HG03378 (cell line): ENCODE data around the gene GNL3.
"Not testable (repeated sequence)": the region's sequence is repeated elsewhere in the genome, so short reads cannot be mapped to it uniquely, and the experiment has no call there.

Source experiments
- ATAC-seq: cut with Tn5 transposase; IDR thresholded peaks from one replicate; pipeline ENCODE4 v1.9.1; 2021; ENCODE audit warnings: mild to moderate bottlenecking, moderate library complexity; ENCODE audit not compliant: unreplicated experiment

GNL3 gene

GRCh38 chr3:52715714-52716305 lies 30.0 kb downstream of the GNL3 start:
- ATAC-seq = no peak

- ATAC-seq = no peak
Measured at GRCh38 chr3:52719618-52720017, 33.8 kb downstream of the GNL3 start.

- no peak for ATAC-seq
Measured at GRCh38 chr3:52721002-52721729, 35.3 kb downstream of the GNL3 start.

GRCh38 chr3:52721730-52722008 lies 35.8 kb downstream of the GNL3 start:
- no peak for ATAC-seq

GRCh38 chr3:52722491-52722890 lies 36.7 kb downstream of the GNL3 start:
- no peak for ATAC-seq

- ATAC-seq = no peak
Measured at GRCh38 chr3:52723935-52724334, 38.1 kb downstream of the GNL3 start.

- ATAC-seq = no peak
Measured at GRCh38 chr3:52724511-52724910, 38.7 kb downstream of the GNL3 start.

GRCh38 chr3:52728753-52729152 lies 42.9 kb downstream of the GNL3 start:
- not testable (repeated sequence) for ATAC-seq

- ATAC-seq = no peak
Measured at GRCh38 chr3:52730681-52731080, 44.8 kb downstream of the GNL3 start.

GRCh38 chr3:52731590-52731989 lies 45.8 kb downstream of the GNL3 start:
- ATAC-seq = no peak

GRCh38 chr3:52733256-52733891 lies 47.5 kb downstream of the GNL3 start:
- no peak for ATAC-seq

GRCh38 chr3:52739730-52740129 lies 53.9 kb downstream of the GNL3 start:
- no peak for ATAC-seq

- no peak for ATAC-seq
Measured at GRCh38 chr3:52742418-52743041, 56.7 kb downstream of the GNL3 start.

GRCh38 chr3:52743152-52743551 lies 57.3 kb downstream of the GNL3 start:
- ATAC-seq = no peak

GRCh38 chr3:52743721-52744120 lies 57.9 kb downstream of the GNL3 start:
- ATAC-seq = no peak
